Fibroblast of pulmonary artery (primary cell): ENCODE measurements around the gene MB21D2.

Source experiments
- DNase-seq: peaks from one replicate; pipeline ENCODE4 v3.0.0-alpha.2; 2010; ENCODE audit warnings: low read depth
- H3K4me3 ChIP-seq: replicated peaks from 2 replicates; pipeline ENCODE4 v1.5.1; 2011; ENCODE audit warnings: low read depth, mild to moderate bottlenecking, control low read depth, low read length, moderate library complexity
- TF ChIP-seq, protein P1 (sequence below): IDR thresholded peaks from 2 replicates; pipeline ENCODE4 v1.5.1; 2011; ENCODE audit warnings: mild to moderate bottlenecking, control low read depth, low read length, inconsistent platforms; ENCODE audit errors: missing control alignments

The MB21D2 gene

DNA sequence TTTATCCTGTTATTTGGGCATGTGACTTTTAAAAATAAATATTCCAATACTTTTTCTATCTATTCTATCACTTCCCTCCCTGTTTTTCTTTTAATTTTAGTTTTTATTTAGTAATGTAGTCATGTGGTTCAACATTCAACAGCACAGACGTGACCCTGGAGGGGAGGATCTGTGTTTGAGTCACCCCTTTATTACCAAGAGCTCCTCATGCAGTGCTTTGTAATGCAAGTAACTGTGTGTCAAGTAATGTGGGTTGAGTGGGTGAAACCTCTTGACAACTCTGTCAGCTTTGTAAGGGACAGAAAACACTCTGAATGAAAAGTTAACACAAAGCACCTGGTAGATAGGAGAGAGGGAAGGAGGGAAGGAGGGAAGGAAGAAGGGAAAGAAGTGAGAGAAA lies 100.6 kb downstream of the MB21D2 start:
- TF ChIP-seq, protein P1, sequence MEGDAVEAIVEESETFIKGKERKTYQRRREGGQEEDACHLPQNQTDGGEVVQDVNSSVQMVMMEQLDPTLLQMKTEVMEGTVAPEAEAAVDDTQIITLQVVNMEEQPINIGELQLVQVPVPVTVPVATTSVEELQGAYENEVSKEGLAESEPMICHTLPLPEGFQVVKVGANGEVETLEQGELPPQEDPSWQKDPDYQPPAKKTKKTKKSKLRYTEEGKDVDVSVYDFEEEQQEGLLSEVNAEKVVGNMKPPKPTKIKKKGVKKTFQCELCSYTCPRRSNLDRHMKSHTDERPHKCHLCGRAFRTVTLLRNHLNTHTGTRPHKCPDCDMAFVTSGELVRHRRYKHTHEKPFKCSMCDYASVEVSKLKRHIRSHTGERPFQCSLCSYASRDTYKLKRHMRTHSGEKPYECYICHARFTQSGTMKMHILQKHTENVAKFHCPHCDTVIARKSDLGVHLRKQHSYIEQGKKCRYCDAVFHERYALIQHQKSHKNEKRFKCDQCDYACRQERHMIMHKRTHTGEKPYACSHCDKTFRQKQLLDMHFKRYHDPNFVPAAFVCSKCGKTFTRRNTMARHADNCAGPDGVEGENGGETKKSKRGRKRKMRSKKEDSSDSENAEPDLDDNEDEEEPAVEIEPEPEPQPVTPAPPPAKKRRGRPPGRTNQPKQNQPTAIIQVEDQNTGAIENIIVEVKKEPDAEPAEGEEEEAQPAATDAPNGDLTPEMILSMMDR: no peak
- H3K4me3 ChIP-seq: no peak overlapping the region
- DNase-seq: peak; percentile 50

DNA sequence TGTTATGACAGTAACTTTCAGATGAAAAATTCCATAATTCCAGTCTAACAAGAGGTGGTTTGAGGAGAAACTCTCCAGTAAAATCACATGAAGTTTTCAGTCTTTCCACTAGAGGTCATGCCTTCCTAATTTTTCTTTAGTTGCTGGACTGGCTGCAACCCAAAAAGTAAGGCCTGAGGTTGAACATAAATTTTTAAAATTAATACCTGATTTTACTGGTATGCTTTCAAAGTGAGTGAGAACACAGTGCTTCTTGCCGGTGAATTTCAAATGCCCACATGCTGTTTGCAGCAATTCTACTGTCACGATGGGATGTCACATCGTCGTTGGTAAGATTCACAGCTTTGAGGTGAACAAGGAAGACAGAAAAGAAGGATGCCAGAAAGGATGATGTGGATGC lies 101.3 kb downstream of the MB21D2 start:
- peak; percentile 79 for DNase-seq
- no peak overlapping the region for H3K4me3 ChIP-seq
- TF ChIP-seq, protein P1: peak; percentile 56

DNA sequence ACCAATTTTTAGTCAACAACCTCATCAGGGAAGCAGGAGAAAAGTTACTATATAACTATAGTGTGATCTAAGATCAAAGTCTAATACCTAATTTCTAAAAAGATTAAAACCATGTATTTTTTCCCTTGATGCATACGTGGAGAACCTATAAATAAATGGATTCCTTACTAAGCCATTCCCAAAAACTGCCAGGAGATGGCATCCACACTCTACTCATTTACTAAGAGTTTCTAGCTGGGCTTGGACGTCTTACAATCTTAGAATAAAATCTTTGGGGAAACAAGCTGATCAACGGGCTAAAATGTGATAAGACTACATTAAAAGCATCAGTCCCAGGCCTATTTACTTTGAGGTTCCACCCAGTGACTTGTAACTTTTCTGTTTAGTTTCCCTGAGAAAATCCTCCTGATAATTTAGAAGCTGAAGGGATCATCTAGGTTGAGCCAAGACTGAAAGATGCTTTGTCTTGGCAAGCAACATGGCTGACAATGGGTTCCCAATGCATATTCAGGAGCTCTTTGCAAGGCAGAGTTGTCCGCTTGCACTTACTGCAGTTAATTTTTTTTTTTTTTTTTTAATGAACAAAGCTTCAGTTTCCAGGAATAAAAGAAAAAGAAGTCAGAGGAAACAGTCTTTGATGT lies 104.8 kb downstream of the MB21D2 start:
- no peak overlapping the region for H3K4me3 ChIP-seq
- peak; percentile 83 for DNase-seq
- TF ChIP-seq, protein P1: peak; percentile 72

DNA sequence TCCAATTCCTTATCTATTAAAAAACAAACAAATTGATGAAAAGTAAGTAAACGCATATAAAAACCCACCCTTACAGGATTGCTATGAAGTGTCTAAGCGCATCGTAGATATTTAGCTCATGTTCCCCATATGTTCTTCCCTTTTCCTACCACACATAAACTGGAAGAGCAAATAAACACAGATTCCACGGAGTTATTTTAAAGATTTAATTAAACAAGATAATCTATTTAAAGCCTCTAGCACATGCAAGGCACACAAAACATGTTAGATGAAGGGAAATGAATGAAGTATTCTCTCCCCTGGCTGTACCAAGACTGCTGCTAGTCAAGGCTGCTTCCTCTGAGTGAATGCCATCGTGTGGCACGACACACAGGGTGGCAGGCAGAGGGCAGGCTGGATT lies 111.9 kb downstream of the MB21D2 start:
- no peak for DNase-seq
- no peak overlapping the region for H3K4me3 ChIP-seq
- TF ChIP-seq, protein P1: no peak

DNA sequence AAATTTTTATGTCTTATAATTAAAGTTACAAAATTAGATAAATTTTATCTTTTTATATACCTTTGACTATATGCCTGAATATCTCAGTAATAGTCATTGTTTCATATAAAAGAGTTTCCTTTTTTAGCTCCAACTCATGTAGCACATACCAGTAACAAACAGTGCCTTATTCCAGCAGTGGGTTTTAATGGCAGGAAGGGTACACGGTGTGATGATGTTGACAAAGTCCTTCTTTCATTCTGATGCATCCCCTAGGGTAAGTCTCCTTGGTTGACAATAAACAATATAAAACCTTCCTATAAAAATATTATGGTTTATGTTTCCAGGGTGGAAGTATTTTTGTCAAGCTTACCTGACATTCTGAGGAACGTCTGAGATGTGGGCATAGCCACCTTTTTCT lies 113.2 kb downstream of the MB21D2 start:
- TF ChIP-seq, protein P1: no peak
- no peak overlapping the region for H3K4me3 ChIP-seq
- DNase-seq: no peak

DNA sequence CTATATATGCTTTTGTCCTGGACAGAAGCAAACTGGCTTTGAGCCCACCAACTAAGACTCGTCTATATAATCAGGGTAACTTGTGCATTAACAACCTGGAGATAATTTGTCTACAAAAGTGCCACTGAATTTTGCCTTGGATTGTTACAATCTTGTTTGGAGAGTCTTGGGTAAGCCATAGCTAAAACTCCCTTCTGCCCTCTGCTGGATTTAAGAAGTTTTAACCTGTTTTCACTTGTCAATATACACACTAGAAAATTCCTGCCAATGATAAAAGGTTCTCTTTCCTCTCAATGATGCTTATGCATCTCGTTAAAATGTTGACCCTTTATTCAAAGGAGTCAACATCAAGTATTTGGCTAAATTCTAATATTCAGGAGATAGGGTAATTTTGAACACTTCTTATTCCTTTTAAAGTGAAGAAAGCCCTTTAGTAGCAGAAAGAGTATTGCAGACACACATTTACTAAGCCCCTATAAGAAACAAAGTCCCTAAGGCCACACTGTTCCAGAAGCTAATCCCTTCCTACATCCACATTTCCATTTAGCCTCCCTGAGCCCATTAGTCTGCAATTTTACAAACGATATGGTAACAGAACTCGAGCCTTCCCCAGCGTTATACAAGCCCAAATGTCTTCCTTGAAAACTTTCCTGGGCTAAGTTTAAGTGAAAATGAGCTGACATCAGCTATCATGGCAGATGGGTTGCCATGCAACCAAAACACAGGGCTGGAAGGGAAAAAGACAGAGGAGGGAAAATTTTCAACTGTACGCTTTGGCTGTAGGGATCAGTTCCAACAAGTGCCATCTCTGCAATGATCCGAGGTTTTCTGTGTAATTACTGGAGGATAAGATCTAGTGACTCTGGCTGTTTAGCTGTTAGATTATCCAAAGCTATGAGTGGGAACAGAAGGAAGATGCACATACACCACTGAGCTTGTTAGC lies 114.4 kb downstream of the MB21D2 start:
- DNase-seq: peak; percentile 80
- TF ChIP-seq, protein P1: peak; percentile 74
- H3K4me3 ChIP-seq: no peak overlapping the region
